ENCODE data around the gene OR5H1.

GRCh38 chr3:98166396-98166795 lies 35.9 kb downstream of the OR5H1 start, which contains the start of gene OR5H15:
- TF ChIP-seq EZH2 (IDR thresholded peaks at IDR 0.05; ENCODE audit: insufficient read depth, poor library complexity, severe bottlenecking) (no peak), EZH2phosphoT487 (IDR thresholded peaks at IDR 0.05; ENCODE audit: insufficient read depth, low read depth) (no peak)

Data from GM23248 (cell line).